Activated CD4-positive, alpha-beta T cell treated with anti-CD3 and anti-CD28 coated beads, Interleukin-2, Interleukin-6, amounts not matched to agents 100 ng/mL and 50 ng/mL, durations not matched to agents 16 hours and 8 hours (primary cell): ENCODE results near the gene EEF2KMT.
"Not testable (repeated sequence)": the region's sequence is repeated elsewhere in the genome, so short reads cannot be mapped to it uniquely, and the experiment has no call there.

Source experiments
- DNase-seq: peaks from one replicate; pipeline ENCODE4 v3.0.0-alpha.2; 2020

EEF2KMT gene

GRCh38 chr16:5069048-5069447 is 28.5 kb downstream of the EEF2KMT start:
- DNase-seq, result no peak

GRCh38 chr16:5066511-5066910 is 31.1 kb downstream of the EEF2KMT start:
- DNase-seq, result no peak

- no peak for DNase-seq
These were observed 31.8 kb downstream of the EEF2KMT start, which contains the start of gene C16orf89 for GRCh38 chr16:5065813-5066212. C16orf89 (minus strand) TSS chr16:5065956; CDS start chr16:5065908, 48 bp downstream.

GRCh38 chr16:5065326-5065725 is 32.3 kb downstream of the EEF2KMT start:
- no peak for DNase-seq

- DNase-seq, result no peak
These were observed 32.7 kb downstream of the EEF2KMT start for GRCh38 chr16:5064915-5065314.

GRCh38 chr16:5062790-5063765 is 34.5 kb downstream of the EEF2KMT start:
- DNase-seq, result no peak

GRCh38 chr16:5062051-5062450 is 35.5 kb downstream of the EEF2KMT start:
- DNase-seq, result no peak

GRCh38 chr16:5060073-5060641 is 37.4 kb downstream of the EEF2KMT start:
- no peak for DNase-seq

GRCh38 chr16:5059386-5060072 is 38.1 kb downstream of the EEF2KMT start:
- DNase-seq, result no peak

- no peak for DNase-seq
These were observed 39.1 kb downstream of the EEF2KMT start for GRCh38 chr16:5058476-5058875.

- peak; percentile 67 for DNase-seq
These were observed 41.2 kb downstream of the EEF2KMT start for GRCh38 chr16:5056352-5056751.

- no peak for DNase-seq
These were observed 42.4 kb downstream of the EEF2KMT start for GRCh38 chr16:5054876-5055865.

- DNase-seq, result no peak
These were observed 50.7 kb downstream of the EEF2KMT start for GRCh38 chr16:5046914-5047313.

GRCh38 chr16:5045499-5046115 is 52.0 kb downstream of the EEF2KMT start:
- DNase-seq, result no peak

GRCh38 chr16:5044581-5044980 is 53.0 kb downstream of the EEF2KMT start:
- not testable (repeated sequence) for DNase-seq

GRCh38 chr16:5044011-5044540 is 53.5 kb downstream of the EEF2KMT start:
- DNase-seq, result no peak

GRCh38 chr16:5042574-5043171 is 54.9 kb downstream of the EEF2KMT start:
- no peak for DNase-seq

GRCh38 chr16:5041600-5042133 is 55.9 kb downstream of the EEF2KMT start:
- DNase-seq, result no peak

GRCh38 chr16:5040451-5040850 is 57.1 kb downstream of the EEF2KMT start:
- no peak for DNase-seq

- DNase-seq, result no peak
These were observed 61.1 kb downstream of the EEF2KMT start for GRCh38 chr16:5036228-5037156.
